GM12892 (cell line): ENCODE data around the gene SUGCT.

Experiments used
- POLR2A ChIP-seq: IDR thresholded peaks from 2 replicates; pipeline ENCODE4 v1.6.1; 2011; ENCODE audit warnings: low read depth, low read length, control low read depth
- POLR2AphosphoS5 ChIP-seq: IDR thresholded peaks from 2 replicates; pipeline ENCODE4 v1.6.1; 2011; ENCODE audit warnings: low read depth, low read length, control low read depth
- TAF1 ChIP-seq: IDR thresholded peaks from 2 replicates; pipeline ENCODE4 v1.6.1; 2011; ENCODE audit warnings: low read depth, mild to moderate bottlenecking, control low read depth, low read length, borderline replicate concordance

DNA sequence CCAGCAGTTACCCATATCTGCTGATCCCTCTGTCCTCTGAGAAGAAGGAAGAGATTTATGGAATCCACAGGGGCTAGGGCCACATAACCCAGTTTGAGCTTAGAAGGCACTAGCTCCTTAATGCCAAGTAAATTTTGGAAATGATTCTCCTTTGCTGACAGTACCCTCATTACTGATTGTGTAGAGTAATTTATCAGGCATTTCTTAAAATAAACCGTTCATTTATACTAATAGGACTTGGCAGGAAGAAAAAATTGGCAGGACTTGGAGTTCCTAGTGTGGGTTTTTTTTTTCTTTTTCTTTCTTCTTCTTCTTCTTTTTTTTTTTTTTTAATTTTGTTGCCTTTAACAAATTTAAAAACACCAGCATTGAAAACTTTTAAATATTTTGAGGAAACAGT lies 645.7 kb downstream of the SUGCT start:
- no peak for TF ChIP-seq POLR2AphosphoS5
- no peak for TF ChIP-seq TAF1
- no peak for TF ChIP-seq POLR2A
